ENCODE data around the gene RPL37A.
"Not testable (repeated sequence)": the region's sequence is repeated elsewhere in the genome, so short reads cannot be mapped to it uniquely, and the experiment has no call there.

The RPL37A gene

GRCh38 chr2:216518566-216519119 is 20.0 kb downstream of the RPL37A start:
- DNase-seq = not testable (repeated sequence)

- DNase-seq = peak; percentile 69
These were observed 20.6 kb downstream of the RPL37A start for GRCh38 chr2:216519154-216519762.

- peak; percentile 43 for DNase-seq
These were observed 21.5 kb downstream of the RPL37A start for GRCh38 chr2:216520112-216520511.

- DNase-seq = no peak
These were observed 24.4 kb downstream of the RPL37A start for GRCh38 chr2:216522892-216523502.

- no peak for DNase-seq
These were observed 27.3 kb downstream of the RPL37A start for GRCh38 chr2:216525972-216526371.

- no peak for DNase-seq
These were observed 28.3 kb downstream of the RPL37A start for GRCh38 chr2:216526939-216527338.

GRCh38 chr2:216527600-216527999 is 29.0 kb downstream of the RPL37A start:
- no peak for DNase-seq

GRCh38 chr2:216532562-216532961 is 33.9 kb downstream of the RPL37A start:
- no peak for DNase-seq

- no peak for DNase-seq
These were observed 35.0 kb downstream of the RPL37A start for GRCh38 chr2:216533609-216534008.

- no peak for DNase-seq
These were observed 36.2 kb downstream of the RPL37A start for GRCh38 chr2:216534809-216535208.

- DNase-seq = peak; percentile 85
These were observed 36.9 kb downstream of the RPL37A start for GRCh38 chr2:216535454-216535995.

GRCh38 chr2:216536734-216537210 is 38.1 kb downstream of the RPL37A start:
- DNase-seq = no peak

- no peak for DNase-seq
These were observed 38.7 kb downstream of the RPL37A start for GRCh38 chr2:216537366-216537765.

- DNase-seq = no peak
These were observed 39.9 kb downstream of the RPL37A start for GRCh38 chr2:216538538-216538937.

GRCh38 chr2:216539120-216539519 is 40.5 kb downstream of the RPL37A start:
- DNase-seq = no peak

- no peak for DNase-seq
These were observed 41.2 kb downstream of the RPL37A start for GRCh38 chr2:216539791-216540241.

GRCh38 chr2:216540920-216541319 is 42.3 kb downstream of the RPL37A start:
- DNase-seq = no peak

- no peak for DNase-seq
These were observed 42.9 kb downstream of the RPL37A start for GRCh38 chr2:216541505-216541904.

GRCh38 chr2:216545359-216545758 is 46.7 kb downstream of the RPL37A start:
- no peak for DNase-seq

GRCh38 chr2:216546241-216546640 is 47.6 kb downstream of the RPL37A start:
- no peak for DNase-seq

- DNase-seq = no peak
These were observed 48.2 kb downstream of the RPL37A start for GRCh38 chr2:216546641-216547403.

GRCh38 chr2:216548901-216549331 is 50.3 kb downstream of the RPL37A start:
- no peak for DNase-seq

All from HCEC 1CT (cell line).